ENCODE data around the gene CPLX3. TPM values are rescaled to one million over a fixed set of nuclear protein-coding genes. Genes with fewer than 3 reads are reported as not detected.
A peak's percentile ranks its signal among the peaks of the same experiment; 100 is the strongest.
"Not testable (repeated sequence)": the region's sequence is repeated elsewhere in the genome, so short reads cannot be mapped to it uniquely, and the experiment has no call there.

CPLX3 gene, protein sequence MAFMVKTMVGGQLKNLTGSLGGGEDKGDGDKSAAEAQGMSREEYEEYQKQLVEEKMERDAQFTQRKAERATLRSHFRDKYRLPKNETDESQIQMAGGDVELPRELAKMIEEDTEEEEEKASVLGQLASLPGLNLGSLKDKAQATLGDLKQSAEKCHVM
- total RNA-seq (2014; rRNA removed; shearing (Covaris generic)): not detected in 2 replicates

DNA sequence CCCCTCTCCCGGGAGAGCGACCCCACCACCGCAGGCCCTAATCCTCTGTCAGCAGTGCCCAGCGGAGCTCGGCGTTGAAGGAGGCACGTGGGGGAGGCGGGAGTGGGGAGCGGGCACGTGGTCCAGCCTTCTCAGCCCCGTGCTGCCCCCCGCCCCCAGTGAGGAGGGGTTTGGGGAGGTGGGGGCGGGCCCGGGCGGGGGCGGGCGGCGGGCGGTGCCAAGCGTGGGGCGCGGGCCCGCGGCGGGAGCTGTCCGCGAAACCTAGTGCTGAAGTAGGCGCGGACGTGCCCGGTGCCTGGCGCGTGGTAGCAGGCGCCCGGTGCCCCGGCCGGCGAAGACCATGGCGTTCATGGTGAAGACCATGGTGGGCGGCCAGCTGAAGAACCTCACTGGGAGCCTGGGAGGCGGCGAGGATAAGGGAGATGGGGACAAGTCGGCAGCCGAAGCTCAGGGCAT is at the start of gene CPLX3:
TSS of gene CPLX3 (plus strand) at position 264 of the 456 bp plus-strand sequence. CDS start at position 341, 77 bp downstream.
- in situ Hi-C loops (cut with HindIII; ENCODE audit: low sequenced_read_pairs): no loop called here
- DNase-seq (ENCODE audit: low spot score): no peak

DNA sequence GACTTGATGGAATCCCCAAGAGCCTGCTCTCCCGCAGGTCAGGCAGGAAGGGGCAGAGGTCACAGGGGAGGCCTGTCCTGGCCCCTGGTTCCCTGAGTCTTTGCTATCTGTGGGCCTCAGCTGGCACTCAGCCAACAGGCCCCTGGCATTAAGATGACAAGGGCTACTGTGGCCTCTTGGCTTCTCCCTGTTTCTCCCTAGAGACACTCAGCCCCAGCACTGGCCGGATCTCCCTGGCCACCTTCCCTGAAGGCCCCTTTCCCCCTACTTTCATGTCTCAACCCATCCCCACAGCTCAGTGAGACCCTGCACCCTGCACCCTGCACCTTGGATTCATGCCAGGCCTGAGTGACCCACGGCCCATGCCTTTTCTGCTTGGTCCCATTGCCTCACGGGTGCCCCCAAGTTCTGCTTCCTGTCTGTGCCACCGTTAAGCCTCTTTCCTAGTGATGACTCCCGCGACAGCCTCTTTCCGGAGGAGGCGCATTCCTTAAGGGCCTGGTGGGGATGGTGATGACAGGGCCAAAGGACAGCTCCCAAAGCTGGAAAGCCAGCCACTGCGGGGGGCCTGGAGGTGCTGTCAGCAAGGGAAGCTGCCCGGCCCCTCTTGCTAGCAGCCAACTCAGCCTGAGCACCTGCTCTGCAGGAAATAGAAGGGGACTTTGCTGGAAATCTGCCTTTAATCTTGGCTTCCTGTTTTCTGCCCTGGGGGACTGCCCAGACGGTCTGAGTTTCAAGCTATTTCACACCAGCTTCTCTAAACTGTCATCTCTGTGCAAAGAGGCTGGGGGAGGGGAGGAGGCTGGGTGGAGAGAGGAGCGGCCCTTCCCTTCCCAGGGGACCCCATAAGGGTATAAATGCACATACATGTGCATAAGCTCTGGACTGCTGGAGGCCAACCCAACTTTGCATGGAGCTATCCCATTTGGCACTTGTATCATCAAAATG is 49.3 kb upstream of the CPLX3 start:
- in situ Hi-C loops (cut with HindIII; ENCODE audit: low sequenced_read_pairs): loop anchor here (5.0 kb wide), 1 partner anchor 40 kb away; no protein-coding TSS in a partner anchor
- no peak for DNase-seq (ENCODE audit: low spot score)

DNA sequence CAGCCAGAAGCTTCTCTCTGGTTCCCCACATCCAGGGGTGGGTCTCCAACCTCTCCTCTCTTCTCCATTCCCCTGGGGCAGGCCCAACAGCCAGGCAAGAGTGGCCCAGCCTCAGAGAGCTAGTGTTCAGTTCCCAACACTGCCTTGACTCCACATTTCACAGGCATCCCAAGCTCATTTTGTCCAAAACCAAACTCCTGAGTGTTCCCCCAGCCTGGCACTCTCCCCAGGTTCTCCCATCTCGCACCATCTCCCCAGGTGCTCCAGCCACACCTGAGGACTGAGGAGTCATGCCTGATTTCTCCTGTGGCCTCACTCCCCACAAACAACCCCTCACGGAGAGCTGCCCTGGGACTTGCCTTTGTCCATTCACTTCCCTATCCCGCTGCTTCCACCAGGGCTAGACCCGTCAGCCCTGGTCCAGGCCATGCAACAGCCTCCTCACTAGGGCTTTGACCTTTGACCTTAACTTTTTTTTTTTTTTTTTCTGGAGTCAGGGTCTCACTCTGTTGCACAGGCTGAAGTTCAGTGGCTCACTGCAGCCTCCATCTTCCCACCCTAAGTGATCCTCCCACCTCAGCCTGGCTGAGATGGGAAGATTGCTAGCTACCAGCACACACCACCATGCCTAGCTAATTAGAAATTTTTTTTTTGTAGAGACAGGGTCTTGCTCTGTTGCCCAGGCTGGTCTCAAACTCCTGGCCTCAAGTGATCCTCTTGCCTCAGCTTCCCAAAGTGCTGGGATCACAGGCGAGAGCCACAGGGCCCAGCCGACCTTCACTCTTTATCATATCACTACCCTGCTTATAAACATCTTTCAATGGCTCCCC is 48.4 kb upstream of the CPLX3 start:
- in situ Hi-C loops (cut with HindIII; ENCODE audit: low sequenced_read_pairs): loop anchor here (5.0 kb wide), 1 partner anchor 39 kb away; no protein-coding TSS in a partner anchor
- DNase-seq (ENCODE audit: low spot score): no peak

DNA sequence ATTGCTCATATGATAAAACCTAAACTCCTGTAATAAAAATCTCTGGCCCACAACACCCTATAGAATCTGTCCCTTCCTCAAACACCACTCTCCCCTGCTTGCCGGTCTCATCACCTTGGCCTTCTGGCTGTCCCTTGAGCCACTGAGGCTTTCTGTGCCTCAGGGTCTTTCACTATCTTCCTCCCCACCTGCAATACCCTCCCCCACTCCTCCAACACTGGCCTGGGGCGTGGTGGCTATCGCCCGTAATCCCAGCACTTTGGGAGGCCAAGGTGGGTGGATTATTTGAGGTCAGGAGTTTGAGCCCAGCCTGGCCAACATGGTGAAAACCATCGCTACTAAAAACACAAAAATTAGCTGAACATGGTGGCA is 47.8 kb upstream of the CPLX3 start:
- in situ Hi-C loops (cut with HindIII; ENCODE audit: low sequenced_read_pairs): loop anchor here (5.0 kb wide), 1 partner anchor 39 kb away; no protein-coding TSS in a partner anchor

DNA sequence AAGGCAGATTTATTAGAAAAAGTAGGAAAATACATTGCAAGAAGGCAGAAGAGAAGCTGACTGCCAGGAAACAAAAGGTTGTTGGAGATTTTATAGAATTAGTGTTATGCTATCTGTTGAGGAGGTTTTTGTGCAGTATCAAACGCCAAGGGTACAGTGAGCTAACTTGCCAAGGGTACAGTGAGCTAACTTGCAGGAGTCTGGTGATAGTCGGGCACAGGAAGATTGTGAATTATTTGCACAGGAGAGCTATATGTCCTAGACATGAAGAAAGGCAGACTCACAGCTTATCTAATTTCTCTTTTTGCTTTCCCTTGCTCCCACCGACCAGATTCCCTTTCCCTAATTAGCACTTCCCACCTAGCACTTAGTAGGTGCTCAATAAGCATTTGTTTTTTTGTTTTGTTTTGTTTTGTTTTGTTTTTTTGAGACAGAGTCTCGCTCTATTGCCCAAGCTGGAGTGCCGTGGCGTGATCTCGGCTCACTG is 47.2 kb upstream of the CPLX3 start:
- in situ Hi-C loops (cut with HindIII; ENCODE audit: low sequenced_read_pairs): loop anchor here (5.0 kb wide), 1 partner anchor 38 kb away; no protein-coding TSS in a partner anchor
- no peak for DNase-seq (ENCODE audit: low spot score)

More for the DNA sequence above, 47.8 kb upstream of the CPLX3 start:
- DNase-seq (ENCODE audit: low spot score): no peak

DNA sequence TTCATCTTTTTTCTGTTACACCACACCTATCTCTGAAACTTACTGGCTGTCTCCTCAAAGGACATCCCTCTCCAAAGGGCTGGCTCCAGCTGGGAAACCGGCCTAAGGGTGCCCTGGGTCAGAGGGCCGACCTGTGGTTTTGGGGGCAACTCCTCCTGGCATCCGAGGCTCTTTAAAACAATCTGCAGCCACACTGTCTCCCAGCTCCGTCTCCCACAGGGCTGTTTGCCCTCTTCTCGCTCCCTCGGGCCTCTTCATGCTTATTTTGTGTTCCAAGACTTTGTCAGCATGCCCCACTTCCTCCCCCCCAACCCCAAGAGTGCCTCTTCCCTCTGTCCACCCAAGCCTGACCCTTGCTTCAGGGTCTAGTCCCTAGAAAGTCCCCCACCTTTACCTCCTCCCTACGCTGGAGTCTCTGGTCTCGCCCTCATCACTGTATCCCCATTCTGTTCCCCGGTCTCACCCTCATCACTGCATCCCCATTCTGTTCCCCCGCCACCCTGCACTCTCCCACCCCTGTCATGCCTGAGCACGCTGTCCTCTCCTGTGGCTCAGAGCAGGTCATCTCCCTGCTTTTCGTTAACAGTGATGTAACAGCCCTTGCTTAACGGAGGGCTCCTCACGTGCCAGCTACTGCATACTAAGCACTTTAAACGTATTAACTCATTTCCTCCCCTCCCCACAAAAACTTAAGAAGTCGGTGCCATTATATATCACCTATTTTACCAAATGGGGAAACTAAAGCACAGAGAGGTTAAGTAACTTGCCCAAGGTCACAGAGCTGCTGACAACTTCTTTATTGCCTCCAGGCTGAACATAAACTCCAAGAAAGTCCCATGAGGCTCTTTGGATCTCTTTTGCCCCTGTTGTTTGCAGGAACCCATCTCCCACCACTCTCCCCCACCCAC is 45.6 kb upstream of the CPLX3 start:
- in situ Hi-C loops (cut with HindIII; ENCODE audit: low sequenced_read_pairs): no loop called here
- DNase-seq (ENCODE audit: low spot score): no peak

DNA sequence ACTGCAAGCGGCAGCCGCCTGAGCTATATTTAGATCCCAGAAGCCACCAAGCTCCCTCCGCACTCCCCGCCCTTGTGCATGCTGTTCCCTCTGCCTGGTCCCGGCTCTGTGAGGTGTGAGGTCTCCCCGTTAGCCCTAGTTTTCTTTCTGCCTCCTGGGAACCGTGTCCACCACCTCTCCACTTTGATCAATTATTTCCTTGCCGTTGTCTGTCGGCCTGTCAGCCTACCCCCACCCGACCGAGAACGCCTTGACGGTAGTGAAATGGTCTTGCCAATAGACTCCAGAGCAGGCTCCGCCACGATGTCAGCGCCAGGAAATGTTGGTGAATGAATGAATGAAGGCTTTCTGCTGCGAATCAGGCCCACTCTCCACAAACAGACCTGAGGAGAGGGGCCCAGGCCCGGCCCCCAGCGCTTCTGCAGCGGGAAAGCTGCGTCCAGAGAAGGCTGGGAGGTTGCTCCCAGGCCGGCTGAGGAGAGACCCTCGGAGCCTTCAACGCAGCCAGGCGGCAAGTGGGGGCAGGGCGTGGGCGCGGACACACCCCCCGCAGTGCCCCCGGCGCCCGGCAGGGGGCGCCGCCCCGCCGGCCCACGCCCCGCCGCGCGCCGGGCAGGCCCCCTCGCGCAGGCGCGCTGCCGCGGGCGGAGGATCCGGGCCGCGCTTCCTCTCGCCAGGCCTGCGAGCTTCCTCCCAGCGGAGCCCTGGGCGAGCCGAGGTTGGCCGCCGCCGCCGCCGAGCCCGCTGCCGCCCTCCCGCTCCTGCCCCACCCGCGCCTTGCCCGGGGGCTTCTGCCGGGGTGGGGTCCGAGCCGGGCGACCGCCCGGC is 44.8 kb upstream of the CPLX3 start, which contains the start of gene CSK:
TSS of gene CSK (plus strand) at position 650 of the 828 bp plus-strand sequence. CDS start 16,218 bp downstream, outside the sequence.
- DNase-seq (ENCODE audit: low spot score): peak; percentile 59

DNA sequence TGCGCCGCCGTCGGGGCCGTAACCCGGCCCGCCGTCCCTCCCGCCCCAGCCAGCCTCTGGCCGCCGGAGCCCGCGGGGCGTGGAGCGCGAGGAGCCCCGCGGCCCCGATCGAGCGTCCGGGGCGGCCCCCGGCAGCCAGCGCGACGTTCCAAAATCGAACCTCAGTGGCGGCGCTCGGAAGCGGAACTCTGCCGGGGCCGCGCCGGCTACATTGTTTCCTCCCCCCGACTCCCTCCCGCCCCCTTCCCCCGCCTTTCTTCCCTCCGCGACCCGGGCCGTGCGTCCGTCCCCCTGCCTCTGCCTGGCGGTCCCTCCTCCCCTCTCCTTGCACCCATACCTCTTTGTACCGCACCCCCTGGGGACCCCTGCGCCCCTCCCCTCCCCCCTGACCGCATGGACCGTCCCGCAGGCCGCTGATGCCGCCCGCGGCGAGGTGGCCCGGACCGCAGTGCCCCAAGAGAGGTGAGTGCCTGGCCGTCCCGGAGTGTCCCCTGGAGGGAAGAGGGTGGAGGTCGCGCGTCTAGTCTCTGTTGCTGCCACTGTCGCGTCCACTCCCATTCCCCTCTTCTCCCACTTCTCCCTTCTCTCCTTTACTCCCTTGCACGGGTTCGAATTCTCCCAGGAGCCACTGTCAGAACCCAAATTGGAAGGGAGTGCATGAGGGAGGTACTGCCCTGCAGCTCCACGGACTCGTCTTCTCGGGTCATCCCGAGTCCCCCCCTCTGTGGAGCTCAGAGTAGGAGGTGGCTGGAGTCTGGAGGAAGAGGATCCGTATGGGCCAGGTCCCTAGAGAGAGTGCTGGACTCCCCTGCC is 44.0 kb upstream of the CPLX3 start:
- in situ Hi-C loops (cut with HindIII; ENCODE audit: low sequenced_read_pairs): no loop called here
- DNase-seq (ENCODE audit: low spot score): no peak

More for the DNA sequence above, 44.8 kb upstream of the CPLX3 start, which contains the start of gene CSK:
- in situ Hi-C loops (cut with HindIII; ENCODE audit: low sequenced_read_pairs): no loop called here

DNA sequence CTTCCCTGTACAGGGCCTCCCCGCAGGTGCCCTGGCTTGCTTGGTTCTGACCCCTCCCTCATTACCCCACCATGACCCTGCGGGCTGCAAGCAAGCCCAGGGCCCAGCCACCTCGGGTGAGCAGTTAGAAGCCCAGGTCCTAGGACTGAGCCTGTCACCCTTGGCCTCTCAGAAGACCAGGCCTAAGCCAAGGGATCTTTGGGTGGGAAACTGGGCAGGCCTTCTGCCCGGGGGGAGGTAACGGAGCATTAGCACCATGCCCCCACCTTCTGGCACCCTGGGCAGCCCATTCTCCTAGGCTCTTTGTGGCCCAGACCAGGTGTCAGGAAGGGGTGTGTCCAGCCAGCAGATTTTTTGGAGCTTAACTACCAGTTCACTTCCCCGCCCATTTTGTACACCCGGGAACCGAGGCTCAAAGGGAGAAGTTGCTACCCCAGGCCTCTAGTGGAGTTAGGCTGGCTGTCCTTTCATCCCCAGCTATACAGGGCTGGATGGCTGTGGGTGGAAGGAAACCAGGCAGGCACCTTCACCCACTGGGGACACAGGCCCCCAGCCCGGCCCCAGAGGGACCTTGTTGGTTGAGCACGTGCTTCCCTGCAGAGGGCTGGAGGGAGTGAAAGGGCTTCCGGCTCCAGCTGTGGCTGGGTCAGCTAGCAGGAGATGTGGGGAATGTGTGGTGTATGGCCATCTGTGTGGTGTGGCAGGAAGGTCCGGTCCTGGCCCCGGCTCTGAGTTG is 43.2 kb upstream of the CPLX3 start:
- in situ Hi-C loops (cut with HindIII; ENCODE audit: low sequenced_read_pairs): no loop called here
- no peak for DNase-seq (ENCODE audit: low spot score)

DNA sequence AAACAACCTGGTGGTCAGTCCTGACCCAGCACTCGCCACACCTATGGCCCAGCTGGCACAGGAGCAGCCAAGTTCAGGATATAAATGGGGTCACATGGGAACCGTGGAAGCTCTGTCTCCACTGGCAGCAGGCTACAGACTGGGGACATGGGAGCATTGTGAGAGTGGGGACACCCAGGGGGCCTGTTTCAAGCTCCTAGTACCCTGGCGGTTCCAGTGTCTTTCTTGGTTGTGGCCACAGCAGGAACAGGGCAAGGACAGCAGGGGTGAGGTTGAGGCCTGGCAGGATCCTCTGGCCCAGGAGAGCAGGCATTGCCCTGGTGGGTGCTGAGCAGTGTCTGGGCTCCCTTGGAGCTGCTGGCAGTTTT is 42.6 kb upstream of the CPLX3 start:
- in situ Hi-C loops (cut with HindIII; ENCODE audit: low sequenced_read_pairs): no loop called here
- DNase-seq (ENCODE audit: low spot score): no peak

DNA sequence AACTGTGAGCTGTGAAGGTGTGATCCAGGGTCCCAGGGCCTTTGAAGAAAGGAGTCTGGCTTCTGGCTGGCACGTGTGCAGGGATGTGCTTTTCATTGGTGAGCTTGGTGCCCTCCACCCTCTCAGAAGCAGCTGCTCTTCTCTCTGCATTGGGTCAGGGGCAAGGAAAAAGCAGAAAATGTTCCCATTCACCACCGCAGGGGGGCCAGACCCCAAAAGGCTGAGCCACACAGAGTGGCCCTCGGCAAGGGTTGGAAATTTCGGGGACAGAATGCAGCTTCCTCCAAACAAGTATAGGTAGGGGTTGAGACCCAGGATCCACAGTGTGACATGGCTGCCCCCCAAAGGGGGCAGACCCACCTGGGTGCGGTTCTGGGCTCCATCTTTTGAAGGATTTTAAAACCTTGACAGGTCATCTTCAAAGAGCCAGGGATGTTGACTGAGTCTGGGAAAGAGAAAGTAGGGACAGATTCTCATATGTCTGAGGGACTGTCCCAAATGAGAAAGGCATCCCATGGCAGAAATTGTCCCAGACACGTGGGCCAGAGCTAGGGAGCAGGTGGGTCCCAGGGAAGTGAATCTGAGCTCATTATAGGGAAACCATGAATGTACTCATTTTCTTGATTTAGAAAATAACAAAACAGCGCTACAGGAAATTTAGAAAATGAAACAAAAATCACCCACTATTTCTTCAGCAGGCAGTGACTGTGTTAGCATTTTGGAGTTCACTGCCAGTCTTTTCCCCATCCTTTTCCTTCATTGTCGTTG is 41.8 kb upstream of the CPLX3 start:
- no peak for DNase-seq (ENCODE audit: low spot score)
- in situ Hi-C loops (cut with HindIII; ENCODE audit: low sequenced_read_pairs): no loop called here

DNA sequence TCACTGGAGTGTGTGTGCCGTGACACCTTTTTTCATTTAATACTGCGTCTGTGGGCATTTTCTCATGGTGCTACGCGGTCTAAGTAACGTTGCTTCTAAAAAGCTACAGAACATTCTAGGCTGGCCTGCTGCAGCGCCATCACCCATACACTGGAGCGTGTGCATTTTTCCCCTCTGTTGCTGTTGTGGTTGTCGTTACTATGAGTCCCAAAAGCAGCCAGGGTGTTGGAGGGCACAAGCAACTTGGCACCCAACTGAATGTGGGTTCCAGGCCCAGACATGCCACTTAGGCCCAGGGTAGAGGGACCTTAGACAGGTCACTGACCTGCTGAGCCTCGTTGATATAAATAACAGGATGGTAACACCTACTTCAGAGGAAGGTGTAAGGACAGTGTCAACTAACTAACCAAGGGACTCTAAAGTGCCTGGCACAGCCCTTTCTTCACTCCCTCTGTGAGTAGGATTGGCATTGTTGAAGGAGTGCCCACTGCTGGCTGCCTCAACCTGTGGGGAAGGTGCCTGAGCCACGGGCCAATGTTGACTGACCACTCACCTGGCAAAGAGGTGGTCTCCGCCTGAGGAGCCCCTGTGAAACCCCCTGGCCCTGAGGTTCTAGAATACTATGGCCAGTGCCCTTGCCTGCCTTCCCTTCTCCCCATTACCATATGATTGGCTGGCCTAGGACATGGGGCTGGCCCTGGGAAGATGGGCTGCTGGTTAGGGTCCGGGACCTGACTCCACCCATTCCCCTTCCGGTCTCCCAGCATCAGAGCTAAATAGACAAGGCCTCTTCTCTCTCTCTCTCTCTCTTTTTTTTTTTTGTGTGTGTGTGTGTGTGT is 41.0 kb upstream of the CPLX3 start:
- in situ Hi-C loops (cut with HindIII; ENCODE audit: low sequenced_read_pairs): no loop called here
- DNase-seq (ENCODE audit: low spot score): no peak

DNA sequence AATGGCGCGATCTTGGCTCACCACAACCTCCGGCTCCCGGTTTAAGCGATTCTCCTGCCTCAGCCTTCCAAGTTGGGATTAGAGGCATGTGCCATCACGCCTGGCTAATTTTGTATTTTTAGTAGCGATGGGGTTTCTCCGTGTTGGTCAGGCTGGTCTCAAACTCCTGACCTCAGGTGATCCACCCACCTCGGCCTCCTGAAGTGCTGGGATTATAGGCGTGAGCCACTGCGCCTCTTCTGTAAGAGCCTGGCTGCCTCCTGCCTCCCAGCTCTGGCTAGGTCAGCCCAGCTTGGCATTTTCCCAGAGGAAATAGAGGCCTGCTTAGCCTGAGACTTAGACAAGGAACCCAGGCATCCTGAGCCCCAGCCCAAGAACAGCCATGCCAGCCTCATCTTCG is 40.3 kb upstream of the CPLX3 start:
- in situ Hi-C loops (cut with HindIII; ENCODE audit: low sequenced_read_pairs): not testable (repeated sequence)
- peak; percentile 48 for DNase-seq (ENCODE audit: low spot score)

DNA sequence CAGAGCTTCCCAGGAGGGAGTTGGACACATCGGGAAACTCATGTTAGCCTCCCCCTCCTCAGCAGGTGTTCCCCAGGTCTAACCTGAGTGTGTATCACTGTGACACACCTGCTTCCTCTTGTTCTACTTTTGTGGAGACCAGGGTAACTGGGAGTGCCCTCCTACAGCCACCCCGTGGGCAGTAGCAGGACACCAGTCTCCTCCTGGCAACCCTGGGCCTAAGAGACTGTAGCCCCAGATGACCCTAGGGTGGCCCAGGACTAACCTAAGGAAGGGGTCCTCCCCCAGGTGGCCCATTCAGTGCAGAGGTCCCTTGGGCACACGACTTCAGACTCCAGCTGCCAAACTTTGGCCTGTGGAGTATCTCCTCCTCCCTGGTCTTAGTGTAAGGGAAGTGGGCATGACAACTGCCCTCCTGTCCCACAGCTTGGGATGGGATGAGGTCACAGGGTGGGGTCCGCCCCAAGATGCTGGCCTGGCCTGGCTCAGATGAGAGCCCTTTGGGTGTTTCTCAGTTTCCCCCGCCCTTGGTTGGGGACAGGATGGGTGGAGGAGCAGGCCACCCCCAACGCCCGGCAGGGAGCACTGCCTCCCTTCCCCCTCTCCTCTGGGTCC is 39.8 kb upstream of the CPLX3 start:
- DNase-seq (ENCODE audit: low spot score): no peak
- in situ Hi-C loops (cut with HindIII; ENCODE audit: low sequenced_read_pairs): no loop called here

All from G401 (cell line).